GM12875 (cell line): ENCODE measurements around the gene MMEL1.
"Not testable (repeated sequence)": the region's sequence is repeated elsewhere in the genome, so short reads cannot be mapped to it uniquely, and the experiment has no call there.

Experiments
- H3K4me3 ChIP-seq: one replicate; pipeline ENCODE4 v1.5.1; 2011; ENCODE audit warnings: low read depth, low read length, control low read depth
- TF ChIP-seq, protein P1 (sequence below): IDR thresholded peaks from 2 replicates; pipeline ENCODE4 v1.5.1; 2011; ENCODE audit warnings: low read depth, mild to moderate bottlenecking, control low read depth, inconsistent platforms, low read length, moderate library complexity, borderline replicate concordance; ENCODE audit not compliant: insufficient read depth

Gene MMEL1

DNA sequence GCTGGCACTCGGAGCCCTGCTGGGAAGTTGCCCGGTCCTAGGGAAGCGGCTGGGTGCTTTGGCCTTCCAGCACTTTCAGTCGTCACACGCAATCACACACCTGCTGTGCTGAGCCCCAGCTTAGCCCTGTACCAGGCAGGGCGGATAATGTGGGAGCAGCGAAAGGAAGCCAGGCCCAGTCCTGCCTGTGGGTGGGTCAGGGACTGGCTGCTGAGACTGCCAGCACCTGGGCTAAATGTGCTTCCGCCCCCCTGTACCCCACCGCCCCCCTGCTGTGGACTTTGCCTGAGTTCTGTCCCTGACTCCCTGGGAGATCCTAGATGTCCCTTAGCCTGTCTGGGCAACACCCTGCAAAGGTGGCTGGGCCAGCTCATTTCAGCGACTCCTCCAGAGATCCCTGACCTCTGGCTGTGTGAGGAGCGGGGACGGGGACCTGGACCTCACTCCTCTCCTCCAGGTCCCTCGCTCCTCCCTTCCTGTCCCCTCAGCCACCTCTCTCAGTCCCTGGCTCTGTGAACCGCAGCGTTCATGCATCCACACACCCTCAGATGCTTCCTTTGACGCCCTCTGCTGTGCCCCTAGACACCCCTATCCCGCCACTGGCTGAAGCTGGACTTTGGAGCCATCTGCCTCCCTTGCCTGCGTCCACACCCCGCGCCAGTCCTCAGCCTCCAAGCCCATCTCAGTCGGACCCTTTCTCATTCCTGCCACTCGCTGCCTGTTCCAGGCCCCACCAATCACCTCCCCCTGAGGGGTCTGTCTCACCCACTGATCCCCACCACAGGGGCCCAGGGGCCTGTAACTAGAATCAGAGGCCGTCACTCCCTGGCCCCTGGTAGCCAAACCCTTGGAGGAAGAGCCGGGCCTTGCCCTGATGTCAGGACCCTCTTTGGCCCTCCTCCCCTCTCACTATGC is 1.4 kb downstream of the MMEL1 start:
- no peak overlapping the region for H3K4me3 ChIP-seq
- TF ChIP-seq, protein P1, sequence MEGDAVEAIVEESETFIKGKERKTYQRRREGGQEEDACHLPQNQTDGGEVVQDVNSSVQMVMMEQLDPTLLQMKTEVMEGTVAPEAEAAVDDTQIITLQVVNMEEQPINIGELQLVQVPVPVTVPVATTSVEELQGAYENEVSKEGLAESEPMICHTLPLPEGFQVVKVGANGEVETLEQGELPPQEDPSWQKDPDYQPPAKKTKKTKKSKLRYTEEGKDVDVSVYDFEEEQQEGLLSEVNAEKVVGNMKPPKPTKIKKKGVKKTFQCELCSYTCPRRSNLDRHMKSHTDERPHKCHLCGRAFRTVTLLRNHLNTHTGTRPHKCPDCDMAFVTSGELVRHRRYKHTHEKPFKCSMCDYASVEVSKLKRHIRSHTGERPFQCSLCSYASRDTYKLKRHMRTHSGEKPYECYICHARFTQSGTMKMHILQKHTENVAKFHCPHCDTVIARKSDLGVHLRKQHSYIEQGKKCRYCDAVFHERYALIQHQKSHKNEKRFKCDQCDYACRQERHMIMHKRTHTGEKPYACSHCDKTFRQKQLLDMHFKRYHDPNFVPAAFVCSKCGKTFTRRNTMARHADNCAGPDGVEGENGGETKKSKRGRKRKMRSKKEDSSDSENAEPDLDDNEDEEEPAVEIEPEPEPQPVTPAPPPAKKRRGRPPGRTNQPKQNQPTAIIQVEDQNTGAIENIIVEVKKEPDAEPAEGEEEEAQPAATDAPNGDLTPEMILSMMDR = no peak

DNA sequence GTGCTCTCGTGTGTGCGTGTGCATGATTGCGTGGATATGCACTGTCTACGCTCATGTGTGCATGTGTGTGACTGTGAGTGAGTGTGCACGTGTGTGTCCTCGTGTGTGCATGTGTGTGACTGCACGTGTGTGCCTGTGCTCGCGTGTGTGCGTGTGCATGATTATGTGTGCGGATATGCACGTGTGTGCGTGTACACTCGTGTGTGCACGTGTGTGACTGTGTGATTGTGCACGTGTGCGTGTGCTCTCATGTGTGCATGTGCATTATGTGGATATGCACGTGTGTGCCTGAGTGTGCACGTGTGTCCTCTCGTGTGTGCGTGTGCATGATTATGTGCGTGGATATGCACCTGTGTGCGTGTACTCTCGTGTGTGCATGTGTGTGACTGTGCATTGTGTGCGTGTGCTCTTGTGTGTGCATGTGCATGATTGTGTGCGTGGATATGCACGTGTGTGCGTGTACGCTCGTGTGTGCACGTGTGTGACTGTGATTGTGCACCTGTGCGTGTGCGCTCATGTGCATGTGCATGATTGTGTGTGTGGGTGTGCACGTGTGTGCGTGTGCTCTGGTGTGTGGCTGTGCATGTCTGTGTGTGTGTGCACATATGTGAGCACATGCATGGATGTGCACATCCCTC is 2.2 kb downstream of the MMEL1 start:
- H3K4me3 ChIP-seq = no peak overlapping the region
- TF ChIP-seq, protein P1 = no peak

DNA sequence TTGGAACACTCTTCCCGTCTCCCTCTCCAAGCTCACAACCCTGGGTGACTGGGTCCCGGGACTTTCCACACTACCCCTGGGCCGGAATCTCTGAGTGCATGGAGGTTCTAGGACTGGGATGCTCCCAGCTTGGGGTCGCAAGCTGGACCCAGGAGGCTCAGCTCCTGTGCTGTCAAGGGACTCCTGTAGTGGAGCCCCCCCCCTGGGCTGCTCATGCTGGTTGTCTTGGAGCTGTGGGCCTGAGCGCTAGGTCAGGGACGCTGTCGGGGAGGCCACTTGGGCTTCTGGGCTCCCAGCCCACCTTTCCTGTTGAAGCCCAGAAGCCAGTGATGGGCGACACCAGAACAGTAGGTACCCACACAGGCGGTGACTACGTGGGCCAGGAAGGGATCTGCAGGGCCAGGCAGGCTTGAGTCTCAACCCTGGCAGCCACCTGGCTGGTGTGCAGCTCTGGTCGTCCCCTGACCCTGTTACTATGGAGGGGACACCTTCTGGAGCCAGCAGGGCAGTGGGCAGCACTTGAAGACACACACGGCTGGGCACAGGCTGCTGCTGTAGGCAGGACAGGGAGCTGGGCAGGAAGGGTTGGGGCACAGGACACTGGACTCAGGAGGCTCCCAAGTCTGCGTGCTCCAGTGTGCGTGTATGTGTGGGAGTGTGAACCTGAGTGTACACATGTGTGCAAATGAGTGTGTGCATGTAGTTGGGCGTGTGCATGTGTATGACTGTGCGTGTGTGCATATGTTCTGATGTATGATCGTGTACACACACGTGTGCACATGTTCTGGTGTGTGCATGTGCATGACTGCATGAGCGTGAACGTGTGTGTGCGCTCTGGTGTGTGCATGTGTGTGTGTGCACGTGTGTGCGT is 3.0 kb downstream of the MMEL1 start:
- TF ChIP-seq, protein P1 = no peak

DNA sequence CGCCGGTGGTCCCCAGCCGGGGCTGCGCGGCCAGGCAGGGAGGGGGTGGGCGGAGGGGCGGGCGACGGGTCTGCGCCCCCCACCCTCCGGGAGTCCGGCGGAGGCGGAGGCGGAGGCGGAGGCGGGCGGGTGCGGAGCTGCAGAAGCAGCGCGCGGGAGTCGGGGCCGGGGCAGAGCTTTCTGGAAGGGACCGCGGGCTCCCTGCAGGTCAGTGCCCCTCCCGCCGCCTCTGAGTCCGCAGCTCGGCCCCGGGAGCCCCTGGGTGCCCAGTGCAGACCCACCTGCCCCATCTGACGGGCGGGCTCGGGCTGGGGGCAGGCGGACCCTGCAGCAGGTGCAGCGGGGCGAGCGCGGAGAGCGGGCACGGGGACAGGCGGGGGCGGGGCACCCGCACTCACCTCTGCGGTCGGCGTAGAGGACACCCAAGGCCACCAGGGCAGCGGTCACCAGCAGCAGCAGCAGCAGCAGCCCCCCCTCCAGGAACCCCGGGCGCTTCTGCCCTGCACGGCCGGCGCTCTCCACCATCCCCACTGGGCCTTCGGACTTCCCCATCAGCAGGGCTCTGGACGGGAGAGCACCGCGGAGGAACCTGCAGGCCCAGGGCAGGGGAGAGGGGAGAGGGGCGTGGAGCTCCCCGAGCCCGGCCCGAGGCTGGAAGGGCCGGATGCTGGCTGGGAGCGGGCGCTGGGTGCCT is 3.7 kb downstream of the MMEL1 start:
- TF ChIP-seq, protein P1 = no peak

More for the DNA sequence above, 3.0 kb downstream of the MMEL1 start:
- no peak overlapping the region for H3K4me3 ChIP-seq

DNA sequence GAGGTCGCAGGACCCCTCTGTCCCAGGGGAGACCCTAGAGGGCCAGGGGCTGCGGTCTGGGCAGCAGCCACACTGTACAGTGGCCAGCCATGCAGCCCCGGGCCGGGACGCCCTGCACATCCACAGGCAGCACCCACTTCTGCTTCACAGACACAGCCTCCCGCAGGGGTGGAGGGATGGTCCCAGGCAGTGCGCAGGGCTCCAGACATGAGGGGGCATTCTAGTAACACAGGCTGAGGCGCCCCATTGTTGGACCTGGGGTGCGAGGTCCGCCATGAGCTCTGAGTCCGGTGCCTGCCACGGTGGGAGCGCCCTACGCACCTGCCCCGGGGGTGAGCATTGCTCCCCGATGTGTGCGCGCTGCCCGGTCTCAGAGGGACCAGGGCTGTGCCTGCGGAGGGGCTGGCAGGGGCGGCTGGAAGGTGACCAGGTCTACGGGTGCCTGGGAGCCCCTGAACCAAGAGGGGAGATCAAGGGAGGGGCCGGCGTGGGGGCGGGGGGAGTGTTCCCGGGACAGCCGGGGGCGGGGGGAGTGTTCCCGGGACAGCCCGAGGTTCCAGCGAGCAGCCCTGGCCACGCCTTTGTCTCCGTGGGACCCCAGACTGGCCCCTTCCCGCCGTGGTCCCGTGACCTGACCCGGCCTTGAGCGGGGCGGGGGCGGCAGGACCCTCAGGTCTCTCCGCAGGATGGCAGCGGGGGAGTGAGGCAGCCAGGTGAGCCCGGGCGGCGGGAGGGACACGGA is 4.5 kb downstream of the MMEL1 start:
- no peak overlapping the region for H3K4me3 ChIP-seq
- TF ChIP-seq, protein P1 = no peak

More for the DNA sequence above, 3.7 kb downstream of the MMEL1 start:
- no peak overlapping the region for H3K4me3 ChIP-seq

DNA sequence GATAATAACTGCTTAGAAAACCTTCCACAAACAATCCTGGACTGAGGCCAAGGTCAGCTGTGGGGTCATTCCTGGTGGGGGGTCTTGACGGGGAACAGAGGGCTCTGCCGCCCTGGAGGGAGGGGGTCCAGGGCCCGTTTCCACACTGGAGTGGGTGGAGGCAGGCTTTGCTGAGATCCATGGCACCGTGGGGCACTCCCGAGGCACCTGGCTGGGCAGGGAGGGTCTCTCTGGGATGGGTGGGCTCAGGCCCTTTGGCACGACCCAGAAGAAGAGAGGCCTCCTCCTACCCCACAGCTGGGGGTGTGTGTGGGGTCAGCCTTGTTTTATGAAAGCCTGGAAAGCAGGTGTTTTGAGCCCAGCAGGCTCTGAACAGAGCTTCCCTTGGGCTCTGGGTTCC is 5.1 kb downstream of the MMEL1 start:
- no peak overlapping the region for H3K4me3 ChIP-seq
- TF ChIP-seq, protein P1 = no peak

DNA sequence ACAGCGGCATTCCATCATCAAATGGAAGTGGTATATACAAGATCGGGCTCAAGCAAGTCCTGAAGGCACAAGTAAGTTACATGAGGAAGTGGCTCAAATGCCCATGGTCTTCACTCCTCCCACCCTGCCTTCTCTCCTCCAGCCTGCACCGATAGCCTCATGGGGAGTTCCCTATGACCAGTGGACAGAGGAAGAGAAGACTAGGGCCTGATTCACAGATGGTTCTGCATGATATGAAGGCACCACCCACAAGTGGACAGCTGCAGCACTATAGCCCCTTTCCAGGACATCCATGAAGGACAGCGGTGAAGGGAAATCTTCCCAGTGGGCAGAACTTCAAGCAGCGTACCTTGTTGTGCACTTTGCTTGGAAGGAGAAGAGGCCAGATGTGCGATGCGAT is 7.1 kb downstream of the MMEL1 start:
- H3K4me3 ChIP-seq = not testable (repeated sequence)
